HepG2 (cell line): ENCODE results near the gene CCDC183. TPM values are rescaled to one million over a fixed set of nuclear protein-coding genes. Genes with fewer than 3 reads are reported as not detected.

Experiments used
- ASH2L ChIP-seq: fragments of 300-600, 200-600 bp; sonication (generic); IDR thresholded peaks from 2 replicates; pipeline ENCODE4 v1.7.0; 2017; ENCODE audit warnings: low read depth, mild to moderate bottlenecking, moderate library complexity, mixed read lengths, low read length; ENCODE audit not compliant: insufficient read length
- CENPT ChIP-seq: sonication (generic); formaldehyde crosslinking; IDR thresholded peaks from 2 replicates; pipeline ENCODE4 v1.8.0; 2022; ENCODE audit warnings: low read depth, mild to moderate bottlenecking, moderate library complexity, missing genetic modification reagents
- DR1 ChIP-seq: sonication (generic); formaldehyde crosslinking; IDR thresholded peaks from 2 replicates; pipeline ENCODE4 v1.8.0; 2021; ENCODE audit warnings: mild to moderate bottlenecking, missing genetic modification reagents, inconsistent platforms
- EP300 ChIP-seq, 3 experiments: sonication (generic) in 1 of 3; formaldehyde crosslinking in 1 of 3; IDR thresholded peaks; 2 replicates each; pipeline versions ENCODE4 v1.5.1 to v1.6.1; 2011 to 2020; ENCODE audit warnings: low read depth in 2 of 3, low read length in 2 of 3, borderline replicate concordance in 1 of 3, improper control_type of control experiment in 1 of 3, mild to moderate bottlenecking in 1 of 3, missing genetic modification reagents in 1 of 3, moderate library complexity in 1 of 3
- FOXC1 ChIP-seq: sonication (generic); formaldehyde crosslinking; IDR thresholded peaks from 2 replicates; pipeline ENCODE4 v1.8.0; 2022; ENCODE audit warnings: mild to moderate bottlenecking, missing genetic modification reagents, borderline replicate concordance
- JUND ChIP-seq: sonication (generic); formaldehyde crosslinking; IDR thresholded peaks from 2 replicates; pipeline ENCODE4 v1.8.0; 2022; ENCODE audit warnings: mild to moderate bottlenecking, missing genetic modification reagents
- NFYC ChIP-seq: IDR thresholded peaks from 2 replicates; pipeline ENCODE4 v1.6.1; 2016; ENCODE audit warnings: missing genetic modification reagents, missing compliant biosample characterization
- PAF1 ChIP-seq: IDR thresholded peaks from 2 replicates; pipeline ENCODE4 v1.6.1; 2016; ENCODE audit warnings: missing genetic modification reagents, missing compliant biosample characterization
- PHF21A ChIP-seq: sonication (generic); formaldehyde crosslinking; IDR thresholded peaks from 2 replicates; pipeline ENCODE4 v1.5.0; 2020; ENCODE audit warnings: mild to moderate bottlenecking, missing genetic modification reagents
- ZBED4 ChIP-seq: sonication (generic); formaldehyde crosslinking; IDR thresholded peaks from 2 replicates; pipeline ENCODE4 v1.4.0; 2020; ENCODE audit warnings: missing genetic modification reagents, borderline replicate concordance
- ZFP90 ChIP-seq: sonication (generic); formaldehyde crosslinking; IDR thresholded peaks from 2 replicates; pipeline ENCODE4 v1.8.0; 2022; ENCODE audit warnings: missing genetic modification reagents, mild to moderate bottlenecking, inconsistent platforms, borderline replicate concordance
- ZNF20 ChIP-seq: sonication (generic); formaldehyde crosslinking; IDR thresholded peaks from 2 replicates; pipeline ENCODE4 v1.4.0; 2020; ENCODE audit warnings: mild to moderate bottlenecking, moderate library complexity, missing genetic modification reagents
- ZNF343 ChIP-seq: sonication (generic); formaldehyde crosslinking; IDR thresholded peaks from 2 replicates; pipeline ENCODE4 v1.4.0; 2020; ENCODE audit warnings: mild to moderate bottlenecking, missing genetic modification reagents
- ZNF747 ChIP-seq: sonication (generic); formaldehyde crosslinking; IDR thresholded peaks from 2 replicates; pipeline ENCODE4 v1.8.1; 2023; ENCODE audit warnings: missing genetic modification reagents, mild to moderate bottlenecking, borderline replicate concordance
- ZNF776 ChIP-seq: sonication (generic); formaldehyde crosslinking; IDR thresholded peaks from 2 replicates; pipeline ENCODE4 v1.4.0; 2020; ENCODE audit warnings: mild to moderate bottlenecking, missing genetic modification reagents
- ZNF839 ChIP-seq: sonication (generic); formaldehyde crosslinking; IDR thresholded peaks from 2 replicates; pipeline ENCODE4 v1.4.0; 2020; ENCODE audit warnings: missing genetic modification reagents, mild to moderate bottlenecking, borderline replicate concordance
- ZSCAN25 ChIP-seq: sonication (generic); formaldehyde crosslinking; IDR thresholded peaks from 2 replicates; pipeline ENCODE4 v1.8.0; 2022; ENCODE audit warnings: mild to moderate bottlenecking, missing genetic modification reagents
- polyA plus RNA-seq, 8 experiments: library from polyadenylated mRNA; depleted of rRNA in 3 of 8; stranded (reverse) in 7 of 8; unstranded in 1 of 8; fragments of >200 nt; fragmentation: Illumina TruSeq in 4 of 8; extraction: Trizol in 4 of 8; gene quantifications; 2 replicates each; pipeline versions ENCODE4 v1.2.1 to v1.2.3, GENCODE V29; 2011 to 2016; ENCODE audit warnings: low read depth in 4 of 8, missing spikeins in 1 of 8, mixed read lengths in 1 of 8; ENCODE audit not compliant: insufficient read depth in 1 of 8
- total RNA-seq, 5 experiments: library from RNA; depleted of rRNA; stranded (reverse); fragments of >200 nt; fragmentation: Illumina TruSeq; extraction: Trizol; gene quantifications; 2 replicates each; pipeline ENCODE4 v1.2.3, GENCODE V29; 2016; ENCODE audit warnings: low read depth in 1 of 5
- TF ChIP-seq, protein P1 (sequence below): sonication (generic); formaldehyde crosslinking; IDR thresholded peaks from 2 replicates; pipeline ENCODE4 v1.4.0; 2020; ENCODE audit warnings: mild to moderate bottlenecking, missing genetic modification reagents
- TF ChIP-seq, protein P2 (sequence below): sonication (generic); formaldehyde crosslinking; IDR thresholded peaks from 2 replicates; pipeline ENCODE4 v1.4.0; 2020; ENCODE audit warnings: mild to moderate bottlenecking, low read depth, missing genetic modification reagents
- TF ChIP-seq, protein P3 (sequence below): IDR thresholded peaks from 2 replicates; pipeline ENCODE4 v1.6.1; 2018; ENCODE audit warnings: missing genetic modification reagents, mild to moderate bottlenecking, missing compliant biosample characterization

CCDC183 gene
- total and polyA plus RNA-seq, 2 of the 13 experiments (the other 11 are each of a cell fraction or from before 2014, with no cell fraction given) = 5.0 to 66.4 TPM

- TF ChIP-seq EP300 (IDR thresholded peaks at IDR 0.05; ENCODE audit: low read depth in 2 of 2, low read length in 2 of 2) = no peak
- 0 out of 2 replicates have a peak, but pooled peaks have one; percentile 12 for TF ChIP-seq EP300 (CRISPR knock-in tag; IDR thresholded peaks at IDR 0.05; ENCODE audit: borderline replicate concordance)
- TF ChIP-seq, protein P1, sequence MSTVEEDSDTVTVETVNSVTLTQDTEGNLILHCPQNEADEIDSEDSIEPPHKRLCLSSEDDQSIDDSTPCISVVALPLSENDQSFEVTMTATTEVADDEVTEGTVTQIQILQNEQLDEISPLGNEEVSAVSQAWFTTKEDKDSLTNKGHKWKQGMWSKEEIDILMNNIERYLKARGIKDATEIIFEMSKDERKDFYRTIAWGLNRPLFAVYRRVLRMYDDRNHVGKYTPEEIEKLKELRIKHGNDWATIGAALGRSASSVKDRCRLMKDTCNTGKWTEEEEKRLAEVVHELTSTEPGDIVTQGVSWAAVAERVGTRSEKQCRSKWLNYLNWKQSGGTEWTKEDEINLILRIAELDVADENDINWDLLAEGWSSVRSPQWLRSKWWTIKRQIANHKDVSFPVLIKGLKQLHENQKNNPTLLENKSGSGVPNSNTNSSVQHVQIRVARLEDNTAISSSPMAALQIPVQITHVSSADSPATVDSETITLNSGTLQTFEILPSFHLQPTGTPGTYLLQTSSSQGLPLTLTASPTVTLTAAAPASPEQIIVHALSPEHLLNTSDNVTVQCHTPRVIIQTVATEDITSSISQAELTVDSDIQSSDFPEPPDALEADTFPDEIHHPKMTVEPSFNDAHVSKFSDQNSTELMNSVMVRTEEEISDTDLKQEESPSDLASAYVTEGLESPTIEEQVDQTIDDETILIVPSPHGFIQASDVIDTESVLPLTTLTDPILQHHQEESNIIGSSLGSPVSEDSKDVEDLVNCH (CRISPR knock-in tag) = peak; percentile 76; the same call in 1 of the 2 replicates
- TF ChIP-seq ZBED4 (CRISPR knock-in tag) = no peak
- TF ChIP-seq ZNF20 (CRISPR knock-in tag) = 0 out of 2 replicates have a peak, but pooled peaks have one; percentile 15
- peak; percentile 80 for TF ChIP-seq ZNF747 (CRISPR knock-in tag)
- TF ChIP-seq, protein P2, sequence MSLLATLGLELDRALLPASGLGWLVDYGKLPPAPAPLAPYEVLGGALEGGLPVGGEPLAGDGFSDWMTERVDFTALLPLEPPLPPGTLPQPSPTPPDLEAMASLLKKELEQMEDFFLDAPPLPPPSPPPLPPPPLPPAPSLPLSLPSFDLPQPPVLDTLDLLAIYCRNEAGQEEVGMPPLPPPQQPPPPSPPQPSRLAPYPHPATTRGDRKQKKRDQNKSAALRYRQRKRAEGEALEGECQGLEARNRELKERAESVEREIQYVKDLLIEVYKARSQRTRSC (CRISPR knock-in tag) = no peak
- TF ChIP-seq ZSCAN25 = peak; percentile 80; the same call in 1 of the 2 replicates
- no peak for TF ChIP-seq ZNF343 (CRISPR knock-in tag)
- TF ChIP-seq PAF1 = 0 out of 2 replicates have a peak, but pooled peaks have one; percentile 15
- peak; percentile 48 for TF ChIP-seq NFYC (CRISPR knock-in tag)
- peak; percentile 21; the same call in 1 of the 2 replicates for TF ChIP-seq JUND (CRISPR knock-in tag)
- TF ChIP-seq ZFP90 (CRISPR knock-in tag) = 0 out of 2 replicates have a peak, but pooled peaks have one; percentile 20
- peak; percentile 73; the same call in 1 of the 2 replicates for TF ChIP-seq ZNF839
- TF ChIP-seq PHF21A (CRISPR knock-in tag) = 0 out of 2 replicates have a peak, but pooled peaks have one; percentile 27
- TF ChIP-seq DR1 (CRISPR knock-in tag) = no peak; the same call in 1 of the 2 replicates
- peak; percentile 18 for TF ChIP-seq ASH2L
- peak; percentile 57 for TF ChIP-seq ZNF776
- TF ChIP-seq FOXC1 (CRISPR knock-in tag) = peak; percentile 57; the same call in 1 of the 2 replicates
- TF ChIP-seq, protein P3, sequence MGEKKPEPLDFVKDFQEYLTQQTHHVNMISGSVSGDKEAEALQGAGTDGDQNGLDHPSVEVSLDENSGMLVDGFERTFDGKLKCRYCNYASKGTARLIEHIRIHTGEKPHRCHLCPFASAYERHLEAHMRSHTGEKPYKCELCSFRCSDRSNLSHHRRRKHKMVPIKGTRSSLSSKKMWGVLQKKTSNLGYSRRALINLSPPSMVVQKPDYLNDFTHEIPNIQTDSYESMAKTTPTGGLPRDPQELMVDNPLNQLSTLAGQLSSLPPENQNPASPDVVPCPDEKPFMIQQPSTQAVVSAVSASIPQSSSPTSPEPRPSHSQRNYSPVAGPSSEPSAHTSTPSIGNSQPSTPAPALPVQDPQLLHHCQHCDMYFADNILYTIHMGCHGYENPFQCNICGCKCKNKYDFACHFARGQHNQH (CRISPR knock-in tag) = peak; percentile 73; the same call in 1 of the 2 replicates
- TF ChIP-seq CENPT (CRISPR knock-in tag) = 0 out of 2 replicates have a peak, but pooled peaks have one; percentile 83
Observed at GRCh38 chr9:136847826-136848392, 51.8 kb downstream of the CCDC183 start (continued).
